D721Med (cell line): ENCODE measurements around the gene SPO11.

Experiments
- DNase-seq: peaks from one replicate; pipeline ENCODE4 v3.0.0; 2011; ENCODE audit warnings: low spot score; ENCODE audit not compliant: insufficient read length
- FAIRE-seq: peaks from 2 replicates; lab custom pipeline; 2011; peaks lifted over from hg19 to GRCh38; lab: Jason Lieb, UNC
- CTCF ChIP-seq: IDR thresholded peaks from 2 replicates; pipeline ENCODE4 v1.5.1; 2012; ENCODE audit warnings: mild to moderate bottlenecking, control low read depth; ENCODE audit not compliant: insufficient read depth; ENCODE audit errors: missing control alignments

SPO11 gene

GRCh38 chr20:57329608-57330221 lies at the start of gene SPO11:
Gene SPO11 (plus strand): TSS chr20:57329803. CDS start chr20:57329868, 65 bp downstream.
- DNase-seq (no peak), FAIRE-seq (no peak)
- peak; percentile 1 for TF ChIP-seq CTCF

GRCh38 chr20:57280221-57280620 lies 49.4 kb upstream of the SPO11 start:
- no peak for TF ChIP-seq CTCF
- DNase-seq (no peak), FAIRE-seq (no peak)

- TF ChIP-seq CTCF: no peak
- DNase-seq: no peak
- no peak for FAIRE-seq
Observed at GRCh38 chr20:57281900-57282299, 47.7 kb upstream of the SPO11 start.

GRCh38 chr20:57282670-57283361 lies 46.8 kb upstream of the SPO11 start:
- TF ChIP-seq CTCF: no peak
- FAIRE-seq (no peak), DNase-seq (no peak)

- DNase-seq (no peak), FAIRE-seq (no peak)
- TF ChIP-seq CTCF: no peak
Observed at GRCh38 chr20:57283860-57284259, 45.7 kb upstream of the SPO11 start.

- TF ChIP-seq CTCF: no peak
- FAIRE-seq (no peak), DNase-seq (no peak)
Observed at GRCh38 chr20:57287007-57287880, 42.4 kb upstream of the SPO11 start.
